AG04449 (cell line): ENCODE measurements around the gene ACKR3.
A peak's percentile ranks its signal among the peaks of the same experiment; 100 is the strongest.

Source experiments
- CTCF ChIA-PET: fragments of 350-600 bp; formaldehyde crosslinking; extraction: SDS; loops from one replicate; lab custom pipeline; 2021; ENCODE audit warnings: antibody characterized with exemption; lab: Yijun Ruan, JAX
- POLR2A ChIA-PET: fragments of 400-600, 350-600 bp; formaldehyde crosslinking; extraction: SDS; loops from one replicate; lab custom pipeline; 2020; ENCODE audit warnings: antibody characterized with exemption, inconsistent platforms; lab: Yijun Ruan, JAX
- DNase-seq: peaks from one replicate; pipeline ENCODE4 v3.0.0-alpha.2; 2010; ENCODE audit warnings: low read depth, low spot score
- H3K4me3 ChIP-seq: 2 replicates; pipeline ENCODE4 v1.5.1; 2011; ENCODE audit warnings: low read depth, mild to moderate bottlenecking, control low read depth, low read length
- CTCF ChIP-seq: IDR thresholded peaks from one replicate; pipeline ENCODE4 v1.5.1; 2011; ENCODE audit warnings: mild to moderate bottlenecking, moderate library complexity, low read length, control low read depth, inconsistent platforms; ENCODE audit not compliant: insufficient read depth; ENCODE audit errors: missing control alignments

Gene ACKR3

GRCh38 chr2:236568922-236569572, 578 bp upstream of the ACKR3 start:
- H3K4me3 ChIP-seq, result no peak overlapping the region

GRCh38 chr2:236570081-236570868, 650 bp downstream of the ACKR3 start:
- H3K4me3 ChIP-seq, result peak overlapping the region; percentile 39
- TF ChIP-seq CTCF, result no peak
- CTCF ChIA-PET, result interaction anchor here (0.9 to 1.5 kb wide), 6 partner anchors 20 to 503 kb away, joined by 3 to 7 read pairs (median 5); no protein-coding TSS in a partner anchor
- POLR2A ChIA-PET, result interaction anchor here (0.9 kb wide), 1 partner anchor 455 kb away, joined by 3 read pairs; no protein-coding TSS in a partner anchor
- DNase-seq, result no peak

More at GRCh38 chr2:236568922-236569572, 578 bp upstream of the ACKR3 start:
- POLR2A ChIA-PET, result interaction anchor here (0.9 kb wide), 1 partner anchor 456 kb away, joined by 3 read pairs; no protein-coding TSS in a partner anchor
- DNase-seq, result no peak
- CTCF ChIA-PET, result interaction anchor here (0.8 to 2.1 kb wide), 7 partner anchors 42 to 504 kb away, joined by 3 to 7 read pairs (median 3); no protein-coding TSS in a partner anchor
- no peak for TF ChIP-seq CTCF

GRCh38 chr2:236571145-236571544, 1.5 kb downstream of the ACKR3 start:
- DNase-seq, result no peak
- ChIA-PET POLR2A (no interaction called here), CTCF (interaction anchor here (0.8 to 1.3 kb wide), 3 partner anchors 19 to 58 kb away, joined by 3 to 5 read pairs (median 3); no protein-coding TSS in a partner anchor)
- H3K4me3 ChIP-seq, result no peak overlapping the region
- no peak for TF ChIP-seq CTCF

- ChIA-PET POLR2A (no interaction called here), CTCF (interaction anchor here (1.0 kb wide), 1 partner anchor 12 kb away, joined by 4 read pairs; no protein-coding TSS in a partner anchor)
- H3K4me3 ChIP-seq, result no peak overlapping the region
- DNase-seq, result no peak
- TF ChIP-seq CTCF, result no peak
Measured at GRCh38 chr2:236572482-236572881, 2.9 kb downstream of the ACKR3 start.

- no peak for DNase-seq
- no peak overlapping the region for H3K4me3 ChIP-seq
- POLR2A ChIA-PET, result no interaction called here
- no peak for TF ChIP-seq CTCF
- CTCF ChIA-PET, result interaction anchor here (1.0 kb wide), 1 partner anchor 11 kb away, joined by 4 read pairs; no protein-coding TSS in a partner anchor
Measured at GRCh38 chr2:236573066-236573929, 3.7 kb downstream of the ACKR3 start.
